ENCODE results near the gene FCER2.

FCER2 gene

DNA sequence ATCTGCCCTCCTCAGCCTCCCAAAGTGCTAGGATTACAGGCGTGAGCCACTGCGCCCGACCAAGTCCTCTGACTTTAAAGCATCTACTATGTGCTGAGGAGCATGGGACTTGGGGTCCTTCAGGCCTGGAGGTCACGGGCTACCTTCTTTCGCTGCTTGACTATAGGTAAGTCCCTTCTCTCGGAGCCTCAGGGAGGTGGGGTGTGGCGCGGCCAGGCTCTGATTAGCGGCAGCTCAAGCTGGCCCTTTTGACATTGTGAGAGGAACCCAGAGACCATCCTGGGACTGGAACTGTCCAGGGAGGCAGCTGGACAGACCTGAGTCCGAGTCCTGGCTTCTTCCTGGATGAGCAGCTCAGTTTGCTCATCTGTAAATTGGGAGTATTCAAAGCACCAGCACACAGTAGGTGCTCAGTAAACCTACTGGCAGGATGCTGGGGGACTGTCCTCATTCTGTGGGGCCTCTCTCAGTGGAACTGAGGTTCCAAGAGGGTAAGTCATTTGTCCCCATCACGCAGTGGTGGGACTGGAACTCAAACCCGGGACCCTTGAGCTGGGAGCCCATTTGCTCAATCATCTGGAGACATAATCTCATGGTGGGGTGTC is 780 bp downstream of the FCER2 start:
- no peak for DNase-seq (ENCODE audit: low spot score)

DNA sequence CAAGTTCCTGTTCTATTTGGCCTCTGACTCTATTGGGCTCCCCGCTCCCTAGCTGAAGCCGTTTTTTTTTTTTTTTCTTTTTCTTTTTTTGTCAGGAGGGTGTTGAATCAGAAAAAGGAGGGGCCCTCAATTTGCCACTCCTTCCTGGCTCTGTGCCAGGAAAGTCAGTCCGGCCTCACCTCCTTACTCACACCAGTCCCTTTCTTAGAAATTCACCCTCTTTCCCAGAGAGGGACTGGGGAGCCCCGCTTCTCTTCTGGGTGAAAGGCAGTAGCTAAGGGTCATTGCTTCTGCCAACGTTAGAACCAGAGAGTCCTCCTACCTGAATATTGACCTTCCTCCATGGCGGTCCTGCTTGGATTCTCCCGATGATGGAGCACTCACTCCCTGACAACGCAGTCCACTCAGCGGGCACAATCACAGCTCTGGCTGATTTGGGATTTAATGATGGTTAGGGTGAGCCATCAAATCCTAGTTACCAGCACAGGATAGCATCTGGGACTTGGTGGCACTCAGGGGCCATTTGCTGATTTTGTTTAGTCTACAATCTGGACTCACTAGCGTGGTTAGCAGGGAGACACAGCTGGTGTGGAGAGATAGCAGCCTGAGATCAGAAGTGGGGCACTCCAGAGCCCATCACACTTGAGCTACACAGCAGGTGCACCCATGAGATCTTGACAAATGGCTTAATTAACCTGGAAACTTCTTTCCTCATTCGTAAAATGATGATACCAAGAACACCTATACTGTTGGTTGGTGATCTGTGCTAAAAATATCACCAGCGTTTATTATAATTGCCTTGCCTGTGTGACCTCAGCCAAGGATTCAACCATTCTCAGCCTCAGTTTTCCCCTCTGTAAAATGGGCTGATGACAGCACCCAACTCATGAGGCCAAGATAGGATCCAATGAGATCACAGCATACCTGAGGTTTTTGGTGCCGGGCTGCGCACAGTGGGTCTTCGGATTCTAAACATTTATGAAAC is 2.2 kb downstream of the FCER2 start:
- DNase-seq (ENCODE audit: low spot score) = no peak

DNA sequence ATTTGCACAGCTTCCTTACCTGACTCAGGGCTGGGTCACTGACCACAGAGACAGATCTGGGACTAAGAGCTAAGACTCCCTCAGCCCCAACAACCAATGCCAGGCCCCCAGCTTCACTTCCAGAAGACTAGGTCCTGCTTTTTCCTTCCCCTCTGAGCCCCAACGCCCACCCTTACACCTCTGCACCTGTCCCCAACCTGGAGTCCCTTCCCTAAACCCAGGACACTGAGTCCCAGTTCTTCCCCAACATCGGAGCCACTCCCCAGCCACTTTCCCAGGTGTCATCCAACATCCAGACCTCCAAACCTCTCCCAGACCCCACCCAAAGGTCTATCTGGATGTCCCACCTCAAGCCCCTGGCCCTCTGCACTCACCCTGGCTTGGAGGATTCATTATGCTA is 2.9 kb downstream of the FCER2 start:
- DNase-seq (ENCODE audit: low spot score) = no peak

DNA sequence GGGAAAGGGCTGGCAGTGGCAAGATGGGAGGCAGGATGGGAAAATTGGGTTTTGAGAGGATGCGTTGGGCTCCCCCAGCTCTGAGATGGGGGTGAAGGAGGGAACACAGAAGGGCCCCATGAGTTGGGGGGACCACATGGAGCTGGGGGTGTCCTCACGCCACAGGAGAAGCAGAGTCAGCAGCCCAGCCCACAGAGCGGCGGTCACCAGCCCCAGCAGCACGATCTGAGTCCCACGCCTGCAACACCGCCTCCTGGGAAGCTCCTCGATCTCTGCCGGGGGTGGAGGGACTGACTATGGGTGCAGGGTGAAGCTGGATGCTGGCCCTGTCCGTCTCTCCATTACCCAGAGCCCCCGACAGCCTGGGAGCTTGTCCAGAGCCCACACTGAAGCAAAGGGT is 3.3 kb downstream of the FCER2 start:
- no peak for DNase-seq (ENCODE audit: low spot score)

DNA sequence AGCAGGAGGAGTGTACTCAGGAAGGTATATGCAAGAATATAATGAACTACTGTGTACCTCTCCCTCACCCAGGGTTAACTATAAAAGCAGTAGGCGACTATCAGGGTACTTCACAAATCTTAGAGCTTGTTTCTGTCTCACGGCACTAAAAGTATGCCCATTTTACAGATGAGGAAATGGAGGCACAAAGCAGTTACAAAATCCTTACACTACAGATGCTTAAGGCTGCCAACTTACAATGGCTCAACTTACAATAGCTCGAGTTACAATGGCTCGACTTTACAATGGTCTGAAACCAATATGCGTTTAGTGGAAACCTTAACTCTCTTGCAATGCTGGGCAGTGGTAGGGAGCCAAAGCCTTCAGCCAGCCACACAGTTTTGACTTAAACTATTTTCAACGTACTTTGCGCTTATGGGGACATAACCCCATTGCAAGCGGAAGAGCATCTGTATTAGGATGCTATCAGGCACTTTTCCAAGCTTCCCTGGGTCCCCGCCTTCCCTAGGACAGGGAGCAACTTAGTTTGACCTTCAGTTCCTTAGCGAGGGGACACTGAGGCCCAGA is 4.1 kb downstream of the FCER2 start:
- DNase-seq (ENCODE audit: low spot score) = no peak

DNA sequence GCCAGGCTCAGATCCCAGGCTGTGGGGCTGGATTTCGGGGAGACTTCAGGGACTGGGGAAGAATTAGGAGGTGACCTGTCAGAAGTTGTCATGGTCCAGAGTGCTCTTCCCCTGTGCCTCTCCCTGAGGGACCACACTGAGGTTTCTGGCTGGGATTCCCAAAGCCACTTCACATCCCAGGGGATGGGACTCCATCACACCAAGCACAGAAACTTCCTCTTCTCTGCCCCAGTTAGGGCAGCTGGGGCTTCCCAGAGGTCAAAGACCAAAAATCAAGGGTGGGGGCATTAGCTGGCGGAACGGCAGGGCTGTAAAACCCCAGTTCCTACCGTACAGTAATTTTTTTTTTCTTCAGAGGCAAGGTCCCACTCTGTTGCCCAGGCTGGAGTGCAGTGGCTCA is 7.4 kb downstream of the FCER2 start:
- no peak for DNase-seq (ENCODE audit: low spot score)

DNA sequence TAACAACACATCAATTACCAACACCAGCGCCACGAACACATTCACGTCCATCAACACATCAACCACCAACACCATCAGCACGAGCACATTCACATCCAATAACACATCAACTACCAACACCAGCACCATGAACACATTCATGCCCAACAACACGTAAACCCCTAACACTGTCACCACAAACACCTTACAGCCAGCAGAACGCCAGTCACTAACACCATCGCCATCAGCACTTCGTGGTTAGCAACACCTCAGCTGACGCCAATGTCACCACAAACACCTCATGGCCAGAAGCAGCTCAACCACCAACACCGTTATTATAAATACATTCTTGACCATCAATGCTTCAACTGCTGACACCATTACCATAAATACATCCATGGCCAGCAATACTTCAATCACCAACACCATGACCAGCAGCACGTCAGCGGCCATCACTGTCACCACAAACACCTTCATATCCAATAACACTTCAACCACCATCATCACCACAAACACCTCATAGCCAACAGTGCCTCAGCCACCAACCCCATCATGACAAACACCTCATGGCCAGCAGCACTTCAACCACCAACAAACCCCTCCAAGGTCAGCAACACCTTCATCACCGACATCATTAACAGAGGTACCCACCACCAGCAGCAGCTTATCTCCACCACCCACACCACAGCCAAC is 9.4 kb downstream of the FCER2 start:
- DNase-seq (ENCODE audit: low spot score) = no peak

DNA sequence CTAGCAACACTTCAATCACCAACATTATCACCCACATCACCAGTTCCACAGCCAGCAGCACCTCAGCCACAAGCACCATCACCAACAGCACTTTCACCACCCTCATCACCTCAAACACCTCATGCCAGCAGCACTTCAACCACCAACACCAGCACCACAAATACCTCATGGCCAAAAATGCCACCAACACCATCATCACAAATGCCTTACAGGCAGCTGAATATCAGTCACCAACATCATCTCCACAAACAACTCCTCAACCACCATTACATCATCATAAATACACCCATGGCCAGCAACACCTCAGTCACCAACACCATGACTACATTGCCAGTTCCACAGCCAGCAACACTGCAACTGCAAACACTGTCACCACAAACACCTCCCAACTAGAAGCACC is 10.4 kb downstream of the FCER2 start:
- DNase-seq (ENCODE audit: low spot score) = no peak

DNA sequence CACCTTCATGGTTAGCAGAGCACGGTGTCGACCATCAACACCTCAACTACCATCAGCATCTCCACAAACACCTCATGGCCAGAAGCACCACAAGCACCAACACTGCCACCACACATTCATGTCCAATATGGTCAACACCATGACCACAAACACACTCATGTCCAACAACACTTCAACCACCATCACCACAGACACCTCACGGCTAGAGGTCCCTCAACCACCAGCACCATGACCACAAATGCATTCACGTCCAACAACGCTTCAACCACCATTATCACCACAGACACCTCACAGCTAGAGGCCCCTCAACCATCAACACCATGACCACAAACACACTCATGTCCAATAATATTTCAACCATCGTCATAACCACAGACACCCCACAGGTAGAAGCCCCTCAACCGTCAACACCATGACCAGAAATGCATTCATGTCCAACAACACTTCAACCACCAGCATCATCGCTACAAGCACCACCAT is 11.1 kb downstream of the FCER2 start:
- no peak for DNase-seq (ENCODE audit: low spot score)

DNA sequence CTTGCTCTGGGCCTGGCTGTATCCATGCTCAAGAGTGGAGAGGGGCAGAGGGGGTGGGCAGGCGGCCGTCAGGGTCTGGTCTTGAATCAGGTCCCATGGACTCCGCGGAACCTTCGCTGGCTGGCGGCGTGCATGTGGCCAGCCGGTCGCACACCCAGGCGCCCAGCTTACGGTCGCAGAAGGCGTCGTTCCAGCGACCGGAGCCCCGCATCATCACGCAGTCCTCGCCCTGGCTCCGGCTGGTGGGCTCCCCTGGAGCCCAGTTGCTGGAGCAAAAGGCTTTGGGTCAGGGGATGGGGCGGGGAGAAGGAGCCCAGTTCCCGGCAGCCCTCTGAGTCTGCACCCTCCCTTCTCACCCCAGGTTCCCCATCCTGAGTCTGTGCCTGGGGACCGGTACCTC is 12.8 kb downstream of the FCER2 start:
- no peak for DNase-seq (ENCODE audit: low spot score)

DNA sequence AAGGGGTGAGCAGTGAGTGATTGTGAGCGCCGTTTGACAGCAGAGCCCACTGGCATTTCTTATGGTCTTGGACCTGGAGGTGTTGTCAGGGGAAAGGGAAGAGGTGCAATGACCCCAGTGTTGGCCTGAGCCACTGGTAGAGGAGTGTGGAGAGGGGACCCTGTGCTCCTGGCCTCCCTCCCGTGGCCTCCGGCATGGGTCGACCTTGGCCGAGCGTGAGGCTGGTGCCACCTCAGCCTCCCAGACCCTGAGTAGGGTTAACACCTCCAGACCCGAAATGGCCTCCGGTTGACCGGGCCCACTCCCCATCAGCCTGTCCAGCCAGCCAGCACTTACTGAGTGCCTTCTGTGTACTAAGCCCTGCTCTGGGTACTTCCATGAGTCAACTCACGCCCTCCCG is 14.8 kb downstream of the FCER2 start:
- no peak for DNase-seq (ENCODE audit: low spot score)

DNA sequence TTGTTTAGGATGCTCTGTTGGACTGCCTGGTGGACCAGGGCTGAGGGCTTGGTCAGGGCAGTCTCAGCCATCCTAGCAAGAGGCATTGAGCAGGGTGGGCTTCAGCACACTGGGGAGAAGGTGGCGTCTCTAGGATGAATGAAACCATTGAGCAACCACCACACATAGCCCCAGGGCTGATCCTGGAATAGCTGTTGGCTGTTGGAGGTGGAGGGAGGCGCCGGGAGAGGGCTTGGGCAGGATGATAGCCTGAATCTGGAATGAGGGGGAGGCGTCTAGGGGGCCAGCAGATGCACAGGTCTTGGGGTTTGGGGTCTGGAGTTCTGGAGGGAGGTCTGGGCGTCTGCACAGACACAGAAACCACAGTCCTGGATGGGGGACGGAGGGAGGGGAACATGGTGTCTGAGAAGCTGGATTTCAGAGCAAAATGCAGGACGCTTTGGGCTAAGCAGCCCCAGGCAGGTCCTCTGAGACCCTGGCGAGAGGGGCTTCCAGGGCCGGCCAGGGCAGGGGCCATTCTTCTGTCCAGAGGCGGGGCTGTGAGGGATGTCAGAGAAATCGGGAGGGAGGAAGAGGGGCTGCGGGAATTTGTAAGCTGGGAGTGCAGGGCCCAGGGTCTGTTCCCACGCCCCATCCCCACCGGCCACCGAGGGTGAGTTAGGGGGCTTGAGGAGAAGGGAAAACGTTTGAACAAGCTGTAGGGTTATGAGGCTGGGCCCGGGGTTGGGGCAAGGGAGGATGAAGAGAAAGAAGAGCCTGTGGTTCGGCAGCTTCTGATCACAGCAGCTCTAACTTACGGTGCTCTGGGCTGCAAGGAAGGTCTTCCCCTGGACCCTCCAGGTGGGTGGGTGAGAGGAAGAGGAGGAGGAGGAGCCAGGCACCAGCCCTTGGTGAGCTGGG is 16.1 kb downstream of the FCER2 start:
- no peak for DNase-seq (ENCODE audit: low spot score)

DNA sequence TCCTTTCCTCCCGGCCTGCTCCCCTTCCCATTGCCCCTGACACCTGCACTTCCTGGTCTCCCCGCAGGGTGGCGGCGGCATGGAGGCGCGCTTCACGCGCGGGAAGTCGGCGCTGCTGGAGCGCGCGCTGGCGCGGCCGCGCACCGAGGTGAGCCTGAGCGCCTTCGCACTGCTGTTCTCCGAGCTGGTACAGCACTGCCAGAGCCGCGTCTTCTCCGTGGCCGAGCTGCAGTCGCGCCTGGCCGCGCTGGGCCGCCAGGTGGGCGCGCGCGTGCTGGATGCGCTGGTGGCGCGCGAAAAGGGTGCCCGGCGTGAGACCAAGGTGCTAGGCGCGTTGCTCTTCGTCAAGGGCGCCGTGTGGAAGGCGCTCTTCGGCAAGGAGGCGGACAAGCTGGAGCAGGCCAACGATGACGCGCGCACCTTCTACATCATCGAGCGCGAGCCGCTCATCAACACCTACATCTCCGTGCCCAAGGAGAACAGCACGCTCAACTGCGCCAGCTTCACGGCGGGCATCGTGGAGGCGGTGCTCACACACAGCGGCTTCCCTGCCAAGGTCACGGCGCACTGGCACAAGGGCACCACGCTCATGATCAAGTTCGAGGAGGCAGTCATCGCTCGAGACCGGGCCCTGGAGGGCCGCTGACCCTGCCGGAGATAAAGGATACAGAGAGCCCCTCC is 19.6 kb downstream of the FCER2 start:
- no peak for DNase-seq (ENCODE audit: low spot score)

DNA sequence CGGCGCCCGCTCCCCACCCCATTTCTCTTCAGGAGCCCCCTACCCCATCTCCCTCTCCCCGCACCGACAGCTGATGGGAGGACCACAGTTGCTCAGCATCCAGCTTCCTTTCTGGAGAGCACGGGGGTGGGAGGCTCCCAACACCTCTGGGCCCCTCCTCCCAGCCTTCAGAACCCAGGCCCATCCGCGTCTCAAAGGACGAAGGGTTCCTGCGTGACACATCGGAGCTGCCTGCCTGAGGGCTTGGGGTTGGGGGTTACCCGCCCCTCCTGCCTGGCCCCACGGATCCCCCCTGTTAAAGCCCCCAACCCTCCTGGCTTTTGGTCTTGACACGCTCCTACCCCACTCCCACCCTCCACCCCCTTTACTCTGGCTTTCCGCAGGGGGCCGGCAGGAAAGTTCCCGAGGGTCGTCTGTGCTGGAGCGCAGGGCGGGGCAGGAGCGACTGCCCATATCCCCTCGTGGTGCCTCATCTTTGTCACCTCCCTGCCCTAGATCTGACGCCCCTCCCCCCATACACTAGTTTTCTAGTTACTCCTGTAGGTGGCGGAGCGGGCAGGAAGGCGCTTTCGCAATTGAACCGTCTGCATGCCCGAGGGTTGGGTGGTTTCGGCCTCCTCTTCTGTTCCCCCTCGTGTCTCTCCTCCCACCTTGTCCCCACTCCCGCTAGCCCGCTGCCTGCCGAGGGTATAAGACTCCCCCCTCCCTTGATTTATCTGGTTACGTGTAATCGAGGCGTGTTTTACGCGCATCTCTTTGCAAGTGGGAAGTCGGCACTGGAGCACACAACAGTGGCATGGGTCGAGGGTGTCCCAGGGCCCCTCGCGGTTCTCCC is 20.4 kb downstream of the FCER2 start:
- DNase-seq (ENCODE audit: low spot score) = peak; percentile 77

DNA sequence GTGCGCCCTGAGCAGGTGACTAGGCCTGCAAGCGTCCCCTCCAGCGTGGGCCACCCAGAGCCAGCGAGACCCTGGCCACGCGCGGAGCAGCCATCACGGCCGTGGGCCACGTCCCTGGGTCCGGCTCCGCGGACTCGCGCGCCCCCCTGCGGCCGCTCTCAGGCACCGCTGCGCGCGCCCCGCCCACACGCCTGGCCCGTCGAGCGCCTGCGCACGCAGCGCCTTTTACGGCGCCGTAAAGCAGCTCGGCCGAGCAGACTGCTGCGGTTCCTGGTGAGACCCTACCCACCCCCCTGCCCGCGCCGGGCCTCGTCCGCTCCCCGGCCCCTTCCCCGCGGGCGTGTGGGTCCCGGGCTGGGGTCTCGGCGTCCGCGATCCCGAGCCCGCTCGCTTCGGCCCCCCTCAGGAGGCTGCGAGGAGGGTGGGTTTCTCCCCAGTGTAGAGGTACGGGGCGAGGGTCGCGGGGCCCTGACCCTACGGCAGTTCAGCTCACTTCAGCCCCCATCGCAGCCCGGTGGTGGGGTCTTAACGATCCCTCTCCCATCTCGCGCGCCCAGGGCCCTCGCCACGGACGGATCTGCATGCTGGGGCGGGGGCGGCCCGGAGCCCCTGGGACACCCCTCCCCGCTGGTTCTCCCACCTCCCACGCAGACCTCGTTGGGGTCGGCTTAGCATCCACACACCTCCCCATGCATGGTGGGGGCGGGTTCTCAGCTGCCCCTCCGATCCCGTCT is 21.2 kb downstream of the FCER2 start, which contains the start of gene TRAPPC5:
Gene TRAPPC5, plus strand, starts transcription at position 228 of the 734 bp plus-strand sequence. CDS start 1,421 bp downstream, outside the sequence.
- peak; percentile 94 for DNase-seq (ENCODE audit: low spot score)

DNA sequence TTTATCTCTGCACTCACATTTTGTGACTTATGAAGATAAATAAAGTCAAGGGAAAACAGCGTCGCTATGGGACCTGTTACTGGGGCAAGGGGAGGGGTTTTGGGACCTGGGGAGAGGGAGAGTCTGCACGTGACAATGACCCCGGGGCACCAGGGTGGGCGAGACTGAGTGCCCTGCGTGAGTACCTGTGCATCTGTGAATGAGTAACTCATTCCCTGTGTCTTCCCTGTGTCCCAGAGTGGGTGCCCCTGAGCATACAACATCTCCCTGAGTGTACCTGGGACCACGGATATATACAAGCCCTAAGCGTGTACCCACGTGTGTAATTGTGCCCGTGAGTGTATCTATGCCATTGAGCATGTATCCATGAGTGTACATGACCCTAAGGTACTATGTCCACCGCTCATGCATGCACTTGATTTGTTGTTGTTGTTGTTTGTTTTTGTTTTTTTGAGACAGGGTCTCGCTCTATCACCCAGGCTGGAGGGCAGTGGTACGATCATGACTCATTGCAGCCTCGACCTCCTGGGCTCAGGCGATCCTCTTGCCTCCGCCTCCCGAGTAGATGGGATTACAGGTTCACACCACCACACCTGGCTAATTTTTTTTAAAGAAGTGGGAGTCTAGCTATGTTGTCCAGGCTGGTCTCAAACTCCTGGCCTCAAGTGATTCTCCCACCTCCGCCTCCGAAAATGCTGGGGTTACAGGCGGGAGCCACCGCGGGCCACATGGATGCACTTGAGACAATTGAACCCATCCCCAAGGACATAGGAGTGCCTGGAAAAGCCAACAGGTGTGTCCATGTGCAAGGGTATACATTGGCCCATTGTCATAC is 21.9 kb downstream of the FCER2 start:
- DNase-seq (ENCODE audit: low spot score) = no peak

DNA sequence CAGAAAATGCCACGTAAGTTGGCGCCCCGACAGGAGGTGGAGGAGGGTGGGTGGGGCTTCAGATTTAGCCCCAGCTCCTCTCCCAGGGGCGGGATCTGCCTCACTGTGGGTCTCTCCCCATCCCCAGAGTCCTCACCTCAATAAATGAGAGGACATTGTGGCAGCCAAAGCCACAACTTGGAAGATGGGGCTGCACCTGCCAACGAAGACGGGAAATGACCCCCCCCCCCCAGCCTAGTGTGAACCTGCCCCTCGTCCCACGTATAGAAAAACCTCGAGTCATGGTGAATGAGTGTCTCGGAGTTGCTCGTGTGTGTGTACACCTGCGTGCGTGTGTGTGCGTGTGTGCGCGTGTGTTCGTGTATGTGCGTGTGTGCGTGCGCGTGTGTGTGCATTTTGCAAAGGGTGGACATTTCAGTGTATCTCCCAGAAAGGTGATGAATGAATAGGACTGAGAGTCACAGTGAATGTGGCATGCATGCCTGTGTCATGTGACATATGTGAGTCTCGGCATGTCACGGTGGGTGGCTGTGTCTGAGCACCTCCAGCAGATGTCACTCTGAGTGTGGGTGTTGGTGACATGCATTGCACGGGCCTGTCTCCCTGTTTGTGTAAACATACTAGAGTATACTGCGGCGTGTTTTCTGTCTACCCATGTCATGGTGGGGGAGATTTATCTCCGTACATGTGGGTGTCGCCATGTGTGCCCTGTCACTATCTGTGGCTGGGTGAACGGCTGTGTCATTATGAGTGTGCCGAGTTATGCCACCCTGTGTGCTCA is 22.8 kb downstream of the FCER2 start:
- DNase-seq (ENCODE audit: low spot score) = no peak
